ENCODE measurements around the gene GALNT2. TPM values are rescaled to one million over a fixed set of nuclear protein-coding genes. Genes with fewer than 3 reads are reported as not detected.

GALNT2 gene
- total RNA-seq, 2 experiments from 2014 or later = 48.2 to 51.0 TPM

DNA sequence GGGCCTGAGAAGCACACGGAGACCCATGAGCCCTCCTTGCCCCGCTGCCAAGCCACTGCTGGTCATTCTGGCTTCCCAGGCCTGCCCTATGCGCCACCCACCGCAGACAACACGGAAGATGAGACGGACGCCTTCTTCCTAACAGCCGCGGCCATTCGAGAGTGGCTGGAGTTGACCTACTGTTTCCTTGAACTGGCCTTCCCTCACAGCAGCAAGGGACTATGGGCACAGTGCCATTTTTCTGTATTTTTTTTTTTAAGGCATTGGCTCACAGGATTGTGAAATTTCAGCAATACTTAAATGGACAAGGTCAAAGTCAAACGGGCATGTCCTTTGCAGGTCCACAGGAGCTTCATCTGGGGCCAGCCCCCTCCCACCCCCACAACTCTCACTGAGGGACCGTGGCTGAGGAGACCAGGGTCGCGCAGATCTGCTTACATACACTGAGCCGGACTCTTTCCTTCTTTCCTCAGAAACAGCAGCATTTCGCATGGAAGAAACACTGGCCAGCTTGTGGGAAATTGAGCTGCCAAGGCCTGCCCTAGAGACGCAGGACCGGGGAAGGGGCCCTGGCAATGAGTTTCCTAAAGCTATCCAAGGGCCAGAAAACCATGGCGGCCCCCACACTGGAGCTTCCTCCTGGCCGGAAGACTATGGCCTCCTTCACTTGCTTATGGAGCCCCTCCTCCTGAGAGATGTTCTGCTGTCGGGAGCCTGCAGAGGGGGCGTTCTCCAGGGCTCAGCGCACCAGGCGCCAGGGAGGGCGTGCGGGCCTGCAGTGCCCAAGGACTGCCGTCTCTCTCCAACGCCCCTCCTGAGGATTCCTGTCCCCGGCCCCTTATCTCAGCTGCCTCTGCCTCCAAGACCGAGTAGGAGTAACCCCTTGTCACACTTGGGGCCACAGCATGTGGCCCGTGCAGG, 260.2 kb downstream of the GALNT2 start:
- no peak overlapping the region for H3K4me3 Mint-ChIP-seq
- peak overlapping the region; percentile 63 for H3K27ac Mint-ChIP-seq
- ChIA-PET CTCF (interaction anchor here (0.7 kb wide), 2 partner anchors 46 to 94 kb away, joined by 3 to 4 read pairs; no protein-coding TSS in a partner anchor), POLR2A (no interaction called here)
- H3K36me3 Mint-ChIP-seq (ENCODE audit: low read depth) = no peaks in the 10 kb centered on the region
- intact Hi-C loops (cut with DNase I, micrococcal nuclease) = no loop called here
- ATAC-seq (no peak), DNase-seq (no peak)
- H3K9me3 Mint-ChIP-seq (ENCODE audit: low read depth) = no peaks in the 10 kb centered on the region
- H3K27me3 Mint-ChIP-seq = peaks cover 3% of the 10 kb centered on the region
- H3K4me1 Mint-ChIP-seq = peaks cover 8% of the 10 kb centered on the region

DNA sequence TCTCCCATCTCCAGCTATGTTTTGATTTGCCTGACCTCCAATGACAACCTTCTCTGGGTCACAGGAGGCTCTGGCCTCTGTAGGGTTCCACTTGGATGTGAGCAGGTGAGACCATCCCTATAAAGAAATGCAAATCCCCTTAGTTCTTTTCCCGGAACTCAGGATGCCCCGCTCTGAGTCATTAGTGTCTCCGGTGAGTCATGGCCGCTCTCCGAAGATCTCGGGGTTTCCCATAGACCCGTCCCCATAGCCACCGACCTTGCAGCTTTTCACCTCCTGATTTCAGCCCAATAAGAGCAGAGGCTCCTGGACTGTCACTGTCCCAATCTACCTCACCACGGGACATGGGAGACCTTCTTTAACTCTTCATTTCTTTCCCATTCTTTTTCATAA, 260.9 kb downstream of the GALNT2 start:
- H3K9me3 Mint-ChIP-seq (ENCODE audit: low read depth) = no peaks in the 10 kb centered on the region
- CTCF ChIA-PET = interaction anchor here (0.7 kb wide), 2 partner anchors 47 to 93 kb away, joined by 3 to 4 read pairs; no protein-coding TSS in a partner anchor
- H3K27me3 Mint-ChIP-seq = peaks cover 3% of the 10 kb centered on the region
- POLR2A ChIA-PET = no interaction called here
- H3K4me3 Mint-ChIP-seq = no peak overlapping the region
- peak; percentile 65 for DNase-seq
- no peaks in the 10 kb centered on the region for H3K36me3 Mint-ChIP-seq (ENCODE audit: low read depth)
- intact Hi-C loops (cut with DNase I, micrococcal nuclease) = no loop called here
- H3K4me1 Mint-ChIP-seq = peaks cover 8% of the 10 kb centered on the region
- peak overlapping the region; percentile 63 for H3K27ac Mint-ChIP-seq
- ATAC-seq = peak; percentile 93

DNA sequence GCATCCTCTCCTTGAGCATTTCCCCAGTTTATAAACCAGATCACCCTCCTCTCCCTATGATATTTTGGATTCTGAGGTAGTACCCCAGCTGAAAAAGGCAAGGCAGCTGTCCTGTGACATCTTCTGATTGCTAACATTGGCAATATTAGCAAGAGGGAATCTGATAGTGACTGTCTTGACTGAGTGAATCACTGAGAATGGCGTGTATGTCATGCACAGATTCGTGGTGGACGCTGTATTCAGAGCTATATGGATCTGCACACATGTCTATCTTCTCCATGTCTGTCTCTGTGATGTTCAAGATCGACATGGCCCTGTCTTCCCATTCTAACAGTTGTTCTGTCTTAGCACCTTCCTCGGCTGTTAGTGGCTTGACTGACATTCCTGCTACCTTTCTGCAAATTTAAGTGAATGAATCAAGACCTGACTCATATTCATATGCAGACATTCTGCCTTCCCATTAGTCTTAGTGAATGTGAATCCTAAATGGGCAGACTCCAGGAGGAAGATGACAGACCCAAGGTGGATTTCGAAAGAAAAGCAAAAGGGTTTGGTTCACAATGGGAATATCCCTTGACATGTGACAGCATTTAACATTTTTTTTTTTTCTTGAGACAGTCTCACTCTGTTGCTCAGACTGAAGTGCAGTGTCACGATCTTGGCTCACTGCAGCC, 261.4 kb downstream of the GALNT2 start:
- CTCF ChIA-PET = interaction anchor here (0.7 kb wide), 1 partner anchor 47 kb away, joined by 3 read pairs; no protein-coding TSS in a partner anchor
- intact Hi-C loops (cut with DNase I, micrococcal nuclease) = no loop called here

DNA sequence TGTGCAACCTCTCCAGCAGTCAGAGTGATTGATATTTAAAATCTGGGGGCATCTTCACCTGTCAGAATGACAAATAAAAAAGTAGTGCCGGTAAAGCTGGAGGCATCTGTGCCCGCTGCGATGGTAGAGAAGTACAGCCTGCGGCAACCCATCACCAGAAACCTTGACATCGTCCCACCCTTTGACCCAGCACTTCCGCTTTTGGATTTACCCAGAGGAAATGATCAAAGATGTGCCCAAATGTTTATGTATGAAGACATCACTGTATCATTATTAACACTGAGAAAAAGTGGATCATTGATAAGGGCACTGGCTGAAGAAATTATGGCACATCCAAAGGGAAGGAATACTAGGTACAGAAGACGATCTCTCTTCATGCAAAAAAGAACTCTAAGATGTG, 263.1 kb downstream of the GALNT2 start:
- intact Hi-C loops (cut with DNase I, micrococcal nuclease) = no loop called here
- CTCF ChIA-PET = no interaction called here
- no peak for DNase-seq
- Mint-ChIP-seq H3K9me3 (ENCODE audit: low read depth) (no peaks in the 10 kb centered on the region), H3K4me3 (no peak overlapping the region), H3K27me3 (peaks cover 9% of the 10 kb centered on the region), H3K27ac (no peak overlapping the region), H3K36me3 (ENCODE audit: low read depth) (no peaks in the 10 kb centered on the region), H3K4me1 (peaks cover 8% of the 10 kb centered on the region)
- POLR2A ChIA-PET = no interaction called here
- no peak for ATAC-seq

More for the DNA sequence above, 261.4 kb downstream of the GALNT2 start:
- no peaks in the 10 kb centered on the region for H3K9me3 Mint-ChIP-seq (ENCODE audit: low read depth)
- H3K4me3 Mint-ChIP-seq = no peak overlapping the region
- no peaks in the 10 kb centered on the region for H3K36me3 Mint-ChIP-seq (ENCODE audit: low read depth)
- DNase-seq (no peak), ATAC-seq (peak; percentile 55)
- H3K4me1 Mint-ChIP-seq = peaks cover 8% of the 10 kb centered on the region
- H3K27ac Mint-ChIP-seq = peak overlapping the region; percentile 63
- POLR2A ChIA-PET = no interaction called here
- H3K27me3 Mint-ChIP-seq = peaks cover 7% of the 10 kb centered on the region
